Measurements from ENCODE around the gene PAX2. TPM values are rescaled to one million over a fixed set of nuclear protein-coding genes. Genes with fewer than 3 reads are reported as not detected.

PAX2 gene
- polyA plus RNA-seq, 2 of the 4 experiments (the other 2 are of a cell fraction): 0.06 to 0.21 TPM

DNA sequence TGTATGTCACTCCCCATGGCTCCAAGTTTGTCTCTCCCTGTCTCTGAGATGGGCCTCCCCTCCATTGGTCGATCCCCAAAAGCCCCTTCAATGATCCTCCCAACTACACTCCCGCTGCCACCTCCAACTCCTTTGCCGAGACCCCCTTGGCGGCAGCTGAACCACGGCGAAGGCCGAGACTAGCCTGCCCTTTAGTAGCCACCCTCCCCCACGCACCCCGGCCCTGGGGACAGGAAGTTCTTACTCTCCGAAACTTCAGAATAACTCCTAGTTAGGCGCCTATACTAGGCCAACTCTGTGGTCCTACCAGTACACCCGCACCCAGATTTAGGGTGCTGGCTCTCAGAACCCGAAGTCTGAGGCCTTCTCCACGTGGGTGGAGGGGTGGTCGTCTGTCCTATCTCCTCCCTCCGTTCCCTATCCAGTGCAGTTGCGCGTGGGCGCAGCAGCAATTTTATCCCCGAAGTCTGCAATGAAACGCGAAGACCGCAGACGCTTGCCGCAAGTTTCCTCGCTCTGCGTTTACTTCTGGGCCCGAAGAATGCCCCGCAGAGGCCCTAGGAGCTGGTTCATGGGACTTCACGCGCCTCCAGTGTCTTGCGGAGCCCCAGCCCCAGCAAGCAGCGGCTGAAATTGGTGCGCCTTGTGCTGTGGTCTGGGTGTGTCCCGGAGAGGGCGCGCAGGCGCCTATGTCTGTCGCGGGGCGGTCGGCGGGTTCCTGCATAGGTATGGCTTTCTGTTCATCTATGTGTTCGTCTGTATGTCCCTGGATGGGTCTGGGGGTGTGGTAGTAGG, 84.7 kb downstream of the PAX2 start:
- H3K27ac ChIP-seq: no peak overlapping the region
- no peak overlapping the region for H3K4me3 ChIP-seq
- no peak for DNase-seq (ENCODE audit: low read depth in 1 of 2, low spot score in 1 of 2)
- TF ChIP-seq HEYL (CRISPR knock-in tag; IDR thresholded peaks at IDR 0.05): no peak
- TF ChIP-seq FOSL2 (IDR thresholded peaks at IDR 0.05): no peak
- TF ChIP-seq FOSL2 (CRISPR knock-in tag; IDR thresholded peaks at IDR 0.05): no peak
- TF ChIP-seq RNF2 (IDR thresholded peaks at IDR 0.05; ENCODE audit: borderline replicate concordance, low read depth): no peak
- TF ChIP-seq ZFP36 (IDR thresholded peaks at IDR 0.05; ENCODE audit: borderline replicate concordance, partially characterized antibody): no peak
- TF ChIP-seq SREBF2 (IDR thresholded peaks at IDR 0.05): no peak
- no peak for TF ChIP-seq CBX8 (IDR thresholded peaks at IDR 0.05)
- TF ChIP-seq MAFK (IDR thresholded peaks at IDR 0.05; ENCODE audit: partially characterized antibody): no peak
- TF ChIP-seq HOXA7 (CRISPR knock-in tag; IDR thresholded peaks at IDR 0.05): no peak
- no peak for TF ChIP-seq RARB (CRISPR knock-in tag; IDR thresholded peaks at IDR 0.05)
- TF ChIP-seq RAD21 (conservative IDR thresholded peaks at IDR 0.05 in 1 of 2, IDR thresholded peaks at IDR 0.05 in 1 of 2): no peak
- TF ChIP-seq, protein P1, sequence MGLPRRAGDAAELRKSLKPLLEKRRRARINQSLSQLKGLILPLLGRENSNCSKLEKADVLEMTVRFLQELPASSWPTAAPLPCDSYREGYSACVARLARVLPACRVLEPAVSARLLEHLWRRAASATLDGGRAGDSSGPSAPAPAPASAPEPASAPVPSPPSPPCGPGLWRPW (IDR thresholded peaks at IDR 0.05): no peak
- no peak for TF ChIP-seq GATA3 (IDR thresholded peaks at IDR 0.05; ENCODE audit: borderline replicate concordance)
- TF ChIP-seq, protein P2, sequence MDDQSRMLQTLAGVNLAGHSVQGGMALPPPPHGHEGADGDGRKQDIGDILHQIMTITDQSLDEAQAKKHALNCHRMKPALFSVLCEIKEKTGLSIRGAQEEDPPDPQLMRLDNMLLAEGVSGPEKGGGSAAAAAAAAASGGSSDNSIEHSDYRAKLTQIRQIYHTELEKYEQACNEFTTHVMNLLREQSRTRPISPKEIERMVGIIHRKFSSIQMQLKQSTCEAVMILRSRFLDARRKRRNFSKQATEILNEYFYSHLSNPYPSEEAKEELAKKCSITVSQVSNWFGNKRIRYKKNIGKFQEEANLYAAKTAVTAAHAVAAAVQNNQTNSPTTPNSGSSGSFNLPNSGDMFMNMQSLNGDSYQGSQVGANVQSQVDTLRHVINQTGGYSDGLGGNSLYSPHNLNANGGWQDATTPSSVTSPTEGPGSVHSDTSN (IDR thresholded peaks at IDR 0.05): no peak
- TF ChIP-seq KDM5A (IDR thresholded peaks at IDR 0.05): no peak
- TF ChIP-seq TFCP2L1 (CRISPR knock-in tag; IDR thresholded peaks at IDR 0.05): no peak
- no peak for TF ChIP-seq POLR2AphosphoS2 (conservative IDR thresholded peaks at IDR 0.05; ENCODE audit: low read length)
- TF ChIP-seq ZNF302 (CRISPR knock-in tag; IDR thresholded peaks at IDR 0.05): no peak
- no peak for TF ChIP-seq MYC (IDR thresholded peaks at IDR 0.05; ENCODE audit: borderline replicate concordance, low read length)
- no peak for TF ChIP-seq JUN (IDR thresholded peaks at IDR 0.05)
- no peaks in the 10 kb centered on the region for H3K9me3 ChIP-seq
- FAIRE-seq: no peak
- ChIA-PET CTCF (interaction anchor here (1.1 kb wide), 1 partner anchor 49 kb away, joined by 5 read pairs; no protein-coding TSS in a partner anchor), POLR2A (no interaction called here)
- no peak for ATAC-seq
- no peak overlapping the region for H3K4me2 ChIP-seq
- WGBS (ENCODE audit: missing lambda C conversion rate): 85% methylated on average over 44 of the region's 44 CpGs
- 0 out of 3 replicates have a peak, but pooled peaks cover 5% of the 10 kb centered on the region for H3K4me1 ChIP-seq

DNA sequence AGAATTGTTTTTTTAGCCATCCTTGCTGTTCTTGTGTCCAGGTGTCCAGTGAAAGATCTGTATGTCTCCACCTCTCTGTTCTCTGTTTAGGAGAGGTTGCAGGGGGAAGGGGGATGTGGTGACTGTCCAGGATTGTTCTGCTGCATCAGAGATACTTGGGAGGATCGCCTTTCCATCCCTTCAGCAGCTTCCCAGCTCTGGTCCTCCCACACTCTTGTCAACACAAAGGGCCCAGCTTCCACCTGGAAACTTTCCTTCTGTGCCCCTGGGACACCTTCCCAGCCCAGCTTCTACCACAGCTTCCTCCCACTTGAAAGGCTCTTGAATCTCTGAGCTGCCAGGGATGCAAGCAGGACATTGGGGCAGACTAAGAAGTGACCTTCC, 85.3 kb downstream of the PAX2 start:
- CTCF ChIA-PET: interaction anchor here (1.1 kb wide), 1 partner anchor 48 kb away, joined by 5 read pairs; no protein-coding TSS in a partner anchor
- 31% methylated on average over 1 of the region's 1 CpG for WGBS (ENCODE audit: missing lambda C conversion rate)
- ATAC-seq: no peak
- DNase-seq (ENCODE audit: low read depth in 1 of 2, low spot score in 1 of 2): no peak
- Histone ChIP-seq H3K4me1 (0 out of 3 replicates have a peak, but pooled peaks cover 5% of the 10 kb centered on the region), H3K27ac (no peak overlapping the region), H3K4me3 (no peak overlapping the region), H3K9me3 (no peaks in the 10 kb centered on the region), H3K4me2 (no peak overlapping the region)
- POLR2A ChIA-PET: no interaction called here
- no peak for FAIRE-seq
- TF ChIP-seq RFX5 (IDR thresholded peaks at IDR 0.05) (no peak), EHMT2 (IDR thresholded peaks at IDR 0.05; ENCODE audit: low read depth) (no peak), MAZ (IDR thresholded peaks at IDR 0.05; ENCODE audit: borderline replicate concordance, low read depth, low read length) (no peak), ZFP36 (IDR thresholded peaks at IDR 0.05; ENCODE audit: borderline replicate concordance, partially characterized antibody) (no peak), RARB (CRISPR knock-in tag; IDR thresholded peaks at IDR 0.05) (no peak), GATA3 (IDR thresholded peaks at IDR 0.05; ENCODE audit: borderline replicate concordance) (no peak), MAFK (IDR thresholded peaks at IDR 0.05; ENCODE audit: partially characterized antibody) (no peak), HOXA7 (CRISPR knock-in tag; IDR thresholded peaks at IDR 0.05) (no peak), CHD4 (IDR thresholded peaks at IDR 0.05; ENCODE audit: borderline replicate concordance) (no peak), FOSL2 (IDR thresholded peaks at IDR 0.05) (no peak), FOSL2 (CRISPR knock-in tag; IDR thresholded peaks at IDR 0.05) (no peak), JUNB (IDR thresholded peaks at IDR 0.05) (no peak), FOXS1 (CRISPR knock-in tag; IDR thresholded peaks at IDR 0.05) (no peak), CEBPB (IDR thresholded peaks at IDR 0.05) (no peak), JUN (IDR thresholded peaks at IDR 0.05) (no peak), RNF2 (IDR thresholded peaks at IDR 0.05; ENCODE audit: borderline replicate concordance, low read depth) (no peak)
- TF ChIP-seq, protein P3, sequence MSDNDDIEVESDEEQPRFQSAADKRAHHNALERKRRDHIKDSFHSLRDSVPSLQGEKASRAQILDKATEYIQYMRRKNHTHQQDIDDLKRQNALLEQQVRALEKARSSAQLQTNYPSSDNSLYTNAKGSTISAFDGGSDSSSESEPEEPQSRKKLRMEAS (IDR thresholded peaks at IDR 0.05): no peak
- TF ChIP-seq, protein P1 (IDR thresholded peaks at IDR 0.05): no peak
- TF ChIP-seq, protein P4, sequence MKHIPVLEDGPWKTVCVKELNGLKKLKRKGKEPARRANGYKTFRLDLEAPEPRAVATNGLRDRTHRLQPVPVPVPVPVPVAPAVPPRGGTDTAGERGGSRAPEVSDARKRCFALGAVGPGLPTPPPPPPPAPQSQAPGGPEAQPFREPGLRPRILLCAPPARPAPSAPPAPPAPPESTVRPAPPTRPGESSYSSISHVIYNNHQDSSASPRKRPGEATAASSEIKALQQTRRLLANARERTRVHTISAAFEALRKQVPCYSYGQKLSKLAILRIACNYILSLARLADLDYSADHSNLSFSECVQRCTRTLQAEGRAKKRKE (CRISPR knock-in tag; IDR thresholded peaks at IDR 0.05; ENCODE audit: low read depth): no peak
- TF ChIP-seq, protein P5, sequence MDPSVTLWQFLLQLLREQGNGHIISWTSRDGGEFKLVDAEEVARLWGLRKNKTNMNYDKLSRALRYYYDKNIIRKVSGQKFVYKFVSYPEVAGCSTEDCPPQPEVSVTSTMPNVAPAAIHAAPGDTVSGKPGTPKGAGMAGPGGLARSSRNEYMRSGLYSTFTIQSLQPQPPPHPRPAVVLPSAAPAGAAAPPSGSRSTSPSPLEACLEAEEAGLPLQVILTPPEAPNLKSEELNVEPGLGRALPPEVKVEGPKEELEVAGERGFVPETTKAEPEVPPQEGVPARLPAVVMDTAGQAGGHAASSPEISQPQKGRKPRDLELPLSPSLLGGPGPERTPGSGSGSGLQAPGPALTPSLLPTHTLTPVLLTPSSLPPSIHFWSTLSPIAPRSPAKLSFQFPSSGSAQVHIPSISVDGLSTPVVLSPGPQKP (IDR thresholded peaks at IDR 0.05; ENCODE audit: low read depth, low read length): no peak

Data from A549 (cell line).